ENCODE results near the gene PSMC2.
"Not testable (repeated sequence)": the region's sequence is repeated elsewhere in the genome, so short reads cannot be mapped to it uniquely, and the experiment has no call there.

The PSMC2 gene

GRCh38 chr7:103379270-103379975, 32.0 kb downstream of the PSMC2 start:
- DNase-seq (ENCODE audit: low read depth), result no peak

GRCh38 chr7:103380395-103381191, 33.1 kb downstream of the PSMC2 start:
- no peak for DNase-seq (ENCODE audit: low read depth)

- DNase-seq (ENCODE audit: low read depth), result no peak
Measured at GRCh38 chr7:103381280-103382031, 34.0 kb downstream of the PSMC2 start.

GRCh38 chr7:103382032-103382402, 34.6 kb downstream of the PSMC2 start:
- no peak for DNase-seq (ENCODE audit: low read depth)

- DNase-seq (ENCODE audit: low read depth), result no peak
Measured at GRCh38 chr7:103387242-103387641, 39.8 kb downstream of the PSMC2 start.

- DNase-seq (ENCODE audit: low read depth), result no peak
Measured at GRCh38 chr7:103388469-103389140, 41.2 kb downstream of the PSMC2 start.

- no peak for DNase-seq (ENCODE audit: low read depth)
Measured at GRCh38 chr7:103389263-103389662, 41.8 kb downstream of the PSMC2 start.

GRCh38 chr7:103391150-103391549, 43.7 kb downstream of the PSMC2 start:
- DNase-seq (ENCODE audit: low read depth), result no peak

- DNase-seq (ENCODE audit: low read depth), result no peak
Measured at GRCh38 chr7:103391976-103392375, 44.5 kb downstream of the PSMC2 start.

GRCh38 chr7:103394566-103394965, 47.1 kb downstream of the PSMC2 start:
- DNase-seq (ENCODE audit: low read depth), result no peak

GRCh38 chr7:103395071-103395470, 47.6 kb downstream of the PSMC2 start:
- no peak for DNase-seq (ENCODE audit: low read depth)

GRCh38 chr7:103396471-103396870, 49.0 kb downstream of the PSMC2 start:
- DNase-seq (ENCODE audit: low read depth), result no peak

GRCh38 chr7:103398483-103399127, 51.2 kb downstream of the PSMC2 start:
- no peak for DNase-seq (ENCODE audit: low read depth)

- not testable (repeated sequence) for DNase-seq (ENCODE audit: low read depth)
Measured at GRCh38 chr7:103399687-103400086, 52.2 kb downstream of the PSMC2 start.

GRCh38 chr7:103405789-103406613, 58.6 kb downstream of the PSMC2 start:
- not testable (repeated sequence) for DNase-seq (ENCODE audit: low read depth)

GRCh38 chr7:103412151-103412550, 64.7 kb downstream of the PSMC2 start:
- DNase-seq (ENCODE audit: low read depth), result no peak

- no peak for DNase-seq (ENCODE audit: low read depth)
Measured at GRCh38 chr7:103413407-103413806, 66.0 kb downstream of the PSMC2 start.

- DNase-seq (ENCODE audit: low read depth), result no peak
Measured at GRCh38 chr7:103418241-103418640, 70.8 kb downstream of the PSMC2 start.

All from activated T-helper 9 cell treated with anti-CD3 and anti-CD28 coated beads, Interleukin-2, amount 50 U/mL, for 16 hours (primary cell).